Breast epithelium (tissue), 3 donors: ENCODE data around the gene CLEC3A.

Experiments
- POLR2A ChIP-seq: fragments of 450-650 bp; IDR thresholded peaks from one replicate; pipeline ENCODE4 v1.6.1; 2016; ENCODE audit warnings: antibody characterized with exemption, mild to moderate bottlenecking, moderate library complexity
- POLR2AphosphoS5 ChIP-seq, 3 donors: sonication (generic); formaldehyde crosslinking; IDR thresholded peaks; one replicate each; pipeline ENCODE4 v1.6.1; 2017; ENCODE audit warnings: antibody characterized with exemption in 3 of 3

- TF ChIP-seq POLR2AphosphoS5 (IDR thresholded peaks at IDR 0.05) (no peak), POLR2A (no peak)
Observed at GRCh38 chr16:78034530-78034929, 12.2 kb downstream of the CLEC3A start.
